Measurements from ENCODE around the gene CNST.

CNST gene, protein sequence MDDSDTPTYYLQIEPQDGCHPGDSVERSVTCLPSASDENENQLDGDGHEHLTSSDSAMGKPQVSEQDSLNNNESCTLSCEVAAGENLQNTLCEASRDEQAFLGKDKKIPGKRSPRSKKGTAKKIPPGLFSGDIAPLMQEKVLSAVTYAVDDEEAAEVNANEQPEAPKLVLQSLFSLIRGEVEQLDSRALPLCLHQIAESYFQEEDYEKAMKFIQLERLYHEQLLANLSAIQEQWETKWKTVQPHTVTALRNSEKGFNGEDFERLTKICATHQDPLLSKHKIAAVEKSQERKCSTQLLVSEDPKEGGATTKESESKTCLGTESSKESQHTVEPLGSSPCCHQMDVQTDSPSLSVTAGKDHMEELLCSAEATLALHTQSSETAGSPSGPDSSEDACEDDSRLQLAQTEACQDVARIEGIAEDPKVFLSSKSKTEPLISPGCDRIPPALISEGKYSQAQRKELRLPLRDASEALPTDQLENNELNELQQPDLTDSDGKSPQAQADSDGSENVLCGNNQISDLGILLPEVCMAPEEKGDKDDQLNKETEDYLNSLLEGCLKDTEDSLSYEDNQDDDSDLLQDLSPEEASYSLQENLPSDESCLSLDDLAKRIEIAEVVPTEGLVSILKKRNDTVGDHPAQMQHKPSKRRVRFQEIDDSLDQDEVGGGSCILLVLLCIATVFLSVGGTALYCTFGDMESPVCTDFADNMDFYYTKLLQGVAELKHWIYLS

DNA sequence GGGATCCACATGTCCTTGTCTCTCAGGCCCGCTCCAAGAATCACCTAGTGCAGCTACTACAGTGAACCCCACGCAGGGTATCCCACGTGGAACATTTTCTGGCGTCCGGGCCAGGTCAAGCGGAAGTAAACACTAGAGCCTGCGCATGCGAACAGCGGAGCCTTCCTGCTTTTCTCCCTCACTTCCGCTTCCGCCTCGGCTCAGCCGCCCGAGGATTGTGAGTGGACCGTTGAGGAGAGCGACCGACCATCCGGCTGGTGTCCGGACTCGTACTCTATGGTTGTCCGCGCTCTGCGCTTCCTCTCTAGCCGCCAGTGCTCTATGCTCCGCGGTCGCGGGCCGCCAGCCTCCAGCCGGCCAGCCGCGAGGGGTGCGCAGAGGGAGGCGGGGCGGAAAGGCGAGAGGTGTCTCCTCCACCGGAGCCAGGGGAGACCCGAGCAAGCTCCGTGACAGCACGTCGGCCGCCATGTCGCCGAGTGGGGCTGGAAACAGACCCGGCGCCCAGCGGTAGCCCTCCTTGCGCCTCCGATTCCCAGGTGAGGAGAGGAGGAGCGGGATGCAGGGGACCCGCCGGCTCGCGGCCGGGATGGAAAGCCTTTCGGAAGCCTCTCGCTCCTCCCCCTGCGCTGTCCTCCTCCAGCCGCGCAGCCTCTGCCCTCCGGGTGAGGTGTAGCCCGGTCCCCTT, at the start of gene CNST, which contains the start of gene TFB2M:
CNST (plus strand) TSS at position 329 of the 685 bp plus-strand sequence. CDS start 25,107 bp downstream, outside the sequence.
TFB2M (minus strand) TSS at position 134 of the 685 bp plus-strand sequence; CDS start at position 11, 123 bp downstream.
- peak; percentile 98 for DNase-seq

DNA sequence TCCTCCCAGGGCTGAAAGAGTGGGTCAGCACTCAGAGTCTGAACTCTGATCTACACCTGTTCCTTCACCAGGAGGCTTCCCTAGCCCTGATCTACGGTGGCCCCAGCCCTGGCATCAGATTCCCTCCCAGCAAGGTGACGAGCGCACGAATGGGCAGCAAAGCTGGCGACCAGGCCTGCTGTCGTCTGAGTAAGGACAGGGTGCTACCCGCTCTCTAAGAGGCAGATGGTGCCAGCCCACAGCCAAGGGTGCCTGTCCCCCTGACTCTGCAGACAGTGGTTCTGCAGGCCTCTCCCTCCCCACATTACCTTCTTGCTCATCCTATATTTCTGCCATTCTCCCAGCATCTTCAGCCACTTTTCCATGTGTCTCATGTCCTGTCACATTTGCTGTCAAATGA, 48.9 kb upstream of the CNST start:
- no peak for DNase-seq

DNA sequence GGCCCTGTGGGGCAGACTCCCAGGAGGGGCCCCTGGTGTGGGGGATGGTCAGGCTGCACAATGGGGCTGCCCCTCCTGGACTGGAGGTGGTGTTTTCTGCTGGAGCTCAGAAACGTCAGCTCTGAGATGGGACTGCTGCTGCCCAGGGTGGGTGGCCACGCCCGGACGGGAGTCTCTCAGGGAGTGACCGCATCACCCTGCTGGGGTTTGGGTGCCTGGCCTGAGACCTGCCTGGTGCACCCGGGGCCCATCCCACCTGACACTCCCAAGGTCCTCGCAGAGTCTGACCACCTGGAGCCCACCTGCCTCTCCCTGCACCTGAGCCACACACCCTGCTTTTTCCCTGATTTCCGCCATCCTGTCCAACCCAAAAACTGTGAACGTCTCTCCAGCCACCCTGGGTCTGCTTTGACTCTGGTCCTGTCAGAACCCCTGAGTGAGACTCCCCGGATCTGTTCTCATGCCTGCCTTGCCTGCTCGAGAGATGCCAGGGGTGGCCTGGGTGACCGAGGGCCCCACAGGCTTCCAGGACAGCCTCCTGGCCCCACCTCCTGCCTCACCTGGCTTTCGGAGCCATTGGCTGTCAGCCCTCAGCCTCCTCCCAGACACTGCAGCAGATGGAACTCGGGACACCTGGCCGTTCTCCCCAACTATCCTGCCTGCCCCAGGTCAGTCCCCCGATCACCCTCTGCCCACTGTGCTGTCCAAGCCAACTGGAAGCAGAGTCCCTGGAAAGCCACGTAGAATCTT, 47.6 kb upstream of the CNST start:
- no peak for DNase-seq

DNA sequence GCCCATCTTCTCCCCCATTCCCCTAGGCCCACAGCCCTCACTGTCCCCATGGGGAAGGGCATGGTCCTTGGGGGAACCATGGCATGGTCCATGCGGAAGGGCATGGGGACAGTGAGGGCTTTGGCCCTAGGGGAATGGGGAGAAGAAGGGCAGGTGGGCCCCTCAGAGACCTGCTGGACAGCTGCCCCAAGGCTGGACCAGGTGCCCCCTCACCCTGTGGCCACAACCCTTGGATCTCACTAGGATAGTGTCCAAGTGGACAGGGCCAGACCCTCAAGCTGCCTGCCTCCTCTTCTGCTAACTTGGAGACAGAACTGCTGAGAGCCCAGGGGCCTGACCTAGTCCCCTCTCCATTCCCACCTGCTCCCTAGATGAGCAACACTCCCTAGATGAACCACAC, 46.7 kb upstream of the CNST start:
- no peak for DNase-seq

DNA sequence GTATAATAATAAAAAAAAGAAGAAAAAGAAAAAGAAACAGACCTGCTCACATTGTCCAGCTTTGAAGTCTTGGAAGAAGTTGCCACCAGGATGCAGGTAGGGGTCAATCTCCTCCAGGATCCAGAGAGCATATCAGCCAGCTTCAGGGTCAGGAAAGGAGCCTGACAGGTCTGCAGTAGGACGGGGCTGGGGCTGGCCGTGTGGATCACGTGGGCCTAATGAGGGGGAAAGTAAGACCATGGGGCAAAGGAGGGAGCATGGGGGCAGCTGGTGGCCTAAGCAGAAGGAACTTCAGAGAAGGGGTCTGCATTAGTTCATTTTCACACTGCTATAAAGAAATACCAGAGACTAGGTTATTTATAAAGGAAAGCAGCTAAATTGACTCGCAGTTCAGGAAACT, 39.9 kb upstream of the CNST start:
- DNase-seq, result no peak

DNA sequence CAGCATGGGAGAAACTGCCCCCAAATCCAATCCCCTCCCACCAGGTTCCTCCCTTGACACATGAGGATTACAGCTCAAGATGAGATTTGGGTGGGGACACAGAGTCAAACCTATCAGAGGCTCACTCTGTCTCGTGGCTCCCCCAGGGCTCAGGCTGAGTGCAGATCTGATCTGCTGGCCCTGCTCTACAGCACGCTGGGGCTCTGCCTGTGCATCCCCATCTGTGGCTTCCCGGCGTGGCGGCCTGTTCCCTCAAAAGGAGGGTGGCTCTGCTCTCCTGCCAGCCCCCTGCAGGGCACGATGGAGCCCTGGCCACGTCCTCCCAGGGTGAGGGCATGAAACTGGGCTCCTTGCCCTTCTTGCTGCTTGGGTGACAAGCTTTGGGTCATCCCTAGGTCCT, 39.3 kb upstream of the CNST start:
- no peak for DNase-seq

DNA sequence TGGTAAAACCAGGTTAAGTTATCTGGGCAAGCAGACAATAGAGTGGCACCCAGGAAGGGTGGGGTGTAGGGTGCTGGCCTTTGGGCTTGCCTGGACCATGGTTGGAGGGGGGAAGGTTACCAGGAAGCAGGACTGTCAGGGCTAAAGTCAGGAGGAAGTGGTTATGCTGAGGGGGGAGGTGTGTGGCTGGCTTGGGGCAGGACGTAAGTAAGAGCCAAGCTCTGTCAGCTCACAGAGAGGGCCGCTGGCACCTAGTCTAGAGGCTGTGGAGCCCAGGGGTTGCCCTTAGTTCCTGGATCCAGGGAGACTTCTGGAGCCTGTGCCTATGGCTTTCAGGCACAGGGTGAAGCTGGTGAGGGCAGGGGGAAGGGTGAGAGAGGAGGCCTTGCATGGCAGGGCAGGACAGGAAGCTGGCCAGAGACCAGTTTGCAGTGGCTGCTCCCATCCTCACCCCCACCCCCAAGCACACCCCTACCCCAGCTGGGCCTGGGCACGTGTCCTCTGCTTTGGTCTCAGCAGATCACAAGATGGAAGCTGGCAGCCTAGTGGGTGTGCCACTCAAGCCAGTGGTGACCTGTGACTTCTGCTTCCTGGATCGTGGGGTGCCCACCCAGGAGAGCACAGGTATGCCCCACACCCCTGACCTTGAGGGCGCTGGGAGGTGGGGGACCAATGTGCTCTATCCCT, 38.7 kb upstream of the CNST start:
- peak; percentile 74 to 77 for DNase-seq

DNA sequence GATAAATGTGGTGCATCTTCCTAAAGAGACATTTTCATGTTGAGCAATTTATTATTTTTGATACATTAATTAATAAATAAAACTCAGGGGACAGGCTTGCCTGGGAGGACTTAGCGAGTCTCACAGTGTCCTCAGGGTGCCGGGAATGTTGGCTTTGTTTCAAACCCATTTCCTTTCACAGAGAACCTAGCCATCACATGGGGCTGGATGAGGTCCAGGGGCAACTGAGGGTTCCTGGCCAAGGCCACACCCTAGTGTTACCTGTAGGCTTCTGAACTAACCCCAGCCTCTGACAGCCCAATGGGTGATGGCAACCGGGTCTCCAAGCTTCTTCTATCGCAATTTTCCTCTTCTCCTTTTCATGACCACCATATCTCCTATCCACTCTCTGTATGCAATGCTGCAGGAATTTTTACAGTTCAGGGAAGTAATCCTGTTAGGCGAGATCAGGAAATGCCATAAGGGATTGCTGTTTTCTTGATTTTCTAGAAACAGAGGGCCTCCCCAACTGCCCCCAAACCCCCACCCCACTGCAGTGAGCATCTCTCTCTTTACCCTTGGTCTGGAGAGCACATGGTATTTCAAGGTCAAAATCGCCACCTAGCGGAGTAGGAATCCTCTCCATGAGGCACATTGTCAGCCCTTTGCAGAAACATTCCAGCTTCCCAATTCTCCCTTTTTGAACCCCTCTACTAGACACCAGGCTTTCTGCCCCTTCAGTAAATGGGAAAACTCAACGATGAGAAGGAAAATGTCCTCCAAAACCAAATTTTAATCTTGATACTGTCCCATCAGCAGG, 37.1 kb upstream of the CNST start:
- peak in 1 of 2 experiments; percentile 3 for DNase-seq

DNA sequence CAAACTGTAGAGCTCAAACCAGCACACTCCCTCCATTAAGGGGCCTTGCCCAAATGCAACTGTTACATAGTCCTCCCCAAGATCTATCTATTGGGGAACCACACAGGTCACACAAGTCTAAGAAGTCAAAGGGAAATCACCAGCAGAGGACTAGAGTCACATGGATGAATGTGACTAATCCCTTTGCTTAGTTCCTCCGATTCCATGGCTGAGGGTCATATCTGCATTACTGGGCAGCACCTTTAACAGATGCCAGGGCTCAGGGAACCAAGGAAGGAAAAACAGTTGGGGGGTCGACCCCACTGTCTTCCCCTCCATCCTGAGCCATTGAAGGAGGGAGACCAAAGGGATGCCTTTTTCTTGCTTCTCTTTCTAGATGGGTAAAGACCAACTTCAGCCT, 35.8 kb upstream of the CNST start:
- DNase-seq, result no peak

DNA sequence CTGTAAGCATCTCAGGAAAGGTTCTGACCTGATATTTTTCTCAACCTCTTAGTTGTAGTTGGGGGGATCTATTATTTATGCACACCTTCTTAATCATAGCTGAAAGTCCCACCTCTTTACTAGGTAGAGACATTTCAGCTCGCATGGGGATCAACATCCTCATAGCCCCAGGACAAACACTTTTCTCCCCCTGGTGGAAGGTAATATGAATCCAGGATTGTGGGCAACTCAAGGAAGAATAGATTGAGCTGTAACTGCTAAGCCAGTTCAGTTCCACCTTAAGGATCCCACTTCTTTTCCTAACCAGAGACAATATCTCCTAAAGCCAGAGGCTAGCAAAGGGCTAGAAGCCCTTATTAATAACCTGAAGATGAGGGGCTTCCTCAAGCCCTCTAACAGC, 33.7 kb upstream of the CNST start:
- peak in 1 of 2 experiments; percentile 3 for DNase-seq

DNA sequence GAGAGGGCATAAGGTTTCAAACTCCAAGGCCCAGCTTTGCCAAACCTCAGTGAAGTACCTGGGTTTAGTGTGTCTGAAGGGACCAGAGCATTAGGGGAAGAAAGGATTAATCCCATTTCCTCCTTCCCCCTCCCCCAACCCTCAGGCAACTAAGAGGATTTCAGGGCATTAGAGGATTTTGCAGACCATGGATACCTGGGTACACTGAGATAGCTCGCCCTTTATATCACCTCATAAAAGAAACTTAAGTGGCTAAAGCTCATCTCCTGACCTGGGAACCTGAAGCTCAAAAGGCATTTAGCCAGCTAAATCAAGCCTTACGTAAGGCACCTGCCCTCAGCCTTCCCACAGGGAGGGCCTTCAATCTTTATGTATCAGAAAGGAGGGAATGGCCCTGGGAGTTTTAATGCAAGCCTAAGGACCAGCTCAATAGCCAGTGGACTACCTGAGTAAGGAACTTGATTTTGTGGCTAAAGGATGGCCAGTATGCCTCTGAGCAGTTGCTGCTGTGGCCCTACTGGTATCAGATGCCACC, 32.8 kb upstream of the CNST start:
- DNase-seq, result no peak

DNA sequence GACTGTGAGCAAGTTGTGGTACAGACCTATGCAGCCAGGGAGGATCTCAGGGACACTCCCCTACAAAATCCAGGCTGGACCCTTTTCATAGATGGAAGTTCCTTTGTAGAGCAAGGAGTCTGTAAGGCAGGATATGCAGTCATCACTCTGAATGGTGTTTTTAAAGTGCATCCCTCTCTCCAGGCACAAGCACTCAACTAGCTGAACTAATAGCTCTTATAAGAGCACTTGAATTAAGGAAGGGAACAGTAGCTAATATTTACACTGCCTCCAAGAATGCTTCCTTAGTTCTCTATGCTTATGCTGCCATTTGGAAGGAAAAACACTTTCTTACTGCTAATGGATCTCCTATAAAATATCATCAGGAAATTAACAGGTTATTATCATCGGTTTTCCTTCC, 32.1 kb upstream of the CNST start:
- no peak for DNase-seq

DNA sequence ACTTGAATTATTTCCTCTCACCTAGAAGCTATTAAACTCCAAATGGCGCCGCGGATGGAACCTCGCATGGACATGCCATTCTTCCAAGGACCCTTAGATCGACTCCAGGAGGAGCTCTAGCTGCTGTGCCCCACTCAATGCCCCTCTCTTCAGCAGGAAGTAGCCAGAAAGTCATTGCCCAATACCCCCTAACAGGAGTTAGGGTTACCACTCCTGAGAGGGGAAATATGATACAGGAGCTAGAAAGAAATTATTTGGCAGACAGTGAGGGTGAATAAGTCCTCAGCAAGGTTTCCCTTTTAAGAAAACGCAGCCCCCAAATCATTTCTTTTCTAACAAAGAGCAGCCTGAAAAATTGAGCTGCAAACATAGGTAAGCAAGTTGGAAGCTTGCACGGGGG, 28.8 kb upstream of the CNST start:
- DNase-seq, result no peak

DNA sequence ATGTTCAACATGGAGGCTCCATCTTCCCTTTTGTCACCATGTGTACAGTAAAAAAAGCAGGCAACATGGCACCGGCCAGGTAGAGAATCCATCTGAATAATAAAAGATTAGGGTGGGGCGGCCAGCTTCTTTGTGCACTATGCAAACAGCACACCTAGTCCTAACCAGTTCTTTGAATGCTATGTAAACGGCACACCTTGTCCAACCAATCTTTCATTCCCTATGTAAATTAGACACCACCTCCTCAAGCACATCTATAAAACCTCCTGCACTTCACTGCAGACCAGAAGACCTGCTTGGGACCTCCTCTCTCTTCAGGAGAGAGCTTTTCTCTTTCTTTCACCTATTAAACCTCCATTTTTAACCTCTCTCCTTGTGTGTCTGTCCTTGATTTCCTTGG, 28.4 kb upstream of the CNST start:
- no peak for DNase-seq

DNA sequence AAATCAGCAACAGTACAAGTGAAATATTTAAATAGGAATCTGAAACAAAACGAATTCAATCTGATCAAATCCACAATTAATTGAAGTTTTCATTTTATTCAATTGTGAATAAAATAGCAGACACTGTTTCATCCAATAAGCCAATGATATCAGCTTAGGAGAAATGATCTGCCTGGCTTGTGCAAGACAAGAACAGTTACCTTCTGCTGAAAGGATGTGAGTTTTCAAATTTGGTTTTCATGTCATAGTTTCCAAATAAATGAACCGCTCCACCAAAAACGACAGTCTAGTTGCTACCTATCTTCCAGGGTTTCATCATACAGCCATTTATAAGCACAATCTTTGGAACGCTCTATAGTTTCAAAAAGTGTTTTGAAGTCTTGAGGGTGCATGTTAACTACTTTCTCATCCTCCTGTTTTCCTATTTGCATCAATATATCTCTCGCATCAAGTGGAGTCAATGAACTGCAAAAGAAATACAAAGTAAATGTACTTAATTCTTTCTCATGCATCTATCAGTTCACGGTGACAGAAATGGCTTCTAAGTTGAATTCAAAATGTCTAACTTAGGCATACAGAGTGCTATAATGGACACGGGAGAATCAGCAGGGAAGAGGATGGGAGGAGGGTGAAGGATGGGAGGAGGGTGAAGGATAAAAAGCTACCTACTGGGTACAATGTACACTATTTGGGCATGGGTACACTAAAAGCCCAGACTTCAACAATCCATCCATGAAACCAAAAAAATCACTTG, 25.3 kb upstream of the CNST start:
- no peak for DNase-seq

DNA sequence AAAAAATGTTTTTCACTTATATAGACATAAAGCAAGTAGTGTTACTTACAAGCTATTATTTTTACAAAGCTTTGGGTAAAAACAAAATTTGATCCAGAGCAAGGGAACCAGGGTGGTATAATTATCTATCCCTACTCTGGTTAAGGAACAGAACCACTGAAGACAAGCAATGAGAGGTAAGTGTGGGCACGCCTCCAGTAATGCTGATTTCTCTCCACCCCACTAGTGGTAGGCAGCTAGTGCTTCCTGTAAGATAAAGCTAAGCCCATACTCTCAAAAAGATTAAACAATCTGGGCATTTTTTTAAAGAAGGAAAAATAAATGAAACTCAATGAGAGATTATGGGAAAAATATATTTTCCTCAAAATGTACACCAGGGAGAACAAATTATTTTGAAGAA, 22.3 kb upstream of the CNST start:
- no peak for DNase-seq

DNA sequence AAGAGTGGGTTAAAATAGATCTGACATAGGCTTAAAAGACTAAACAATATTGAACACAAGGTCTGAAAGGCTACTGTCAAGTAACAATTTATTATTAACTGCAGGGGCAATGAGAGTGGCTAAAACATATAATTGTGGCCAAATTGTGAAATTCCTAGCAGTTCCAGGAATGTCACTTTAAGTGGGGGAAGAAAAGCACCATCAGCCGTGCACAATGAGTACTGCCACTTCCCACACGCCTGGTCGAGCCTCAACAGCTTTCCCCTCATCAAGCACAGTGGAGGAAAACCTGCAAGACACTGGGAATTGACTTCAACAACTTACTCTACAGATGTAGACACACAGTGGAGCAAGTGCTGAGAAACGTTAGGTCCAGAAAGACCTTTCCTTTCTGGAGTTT, 16.6 kb upstream of the CNST start:
- DNase-seq, result no peak

DNA sequence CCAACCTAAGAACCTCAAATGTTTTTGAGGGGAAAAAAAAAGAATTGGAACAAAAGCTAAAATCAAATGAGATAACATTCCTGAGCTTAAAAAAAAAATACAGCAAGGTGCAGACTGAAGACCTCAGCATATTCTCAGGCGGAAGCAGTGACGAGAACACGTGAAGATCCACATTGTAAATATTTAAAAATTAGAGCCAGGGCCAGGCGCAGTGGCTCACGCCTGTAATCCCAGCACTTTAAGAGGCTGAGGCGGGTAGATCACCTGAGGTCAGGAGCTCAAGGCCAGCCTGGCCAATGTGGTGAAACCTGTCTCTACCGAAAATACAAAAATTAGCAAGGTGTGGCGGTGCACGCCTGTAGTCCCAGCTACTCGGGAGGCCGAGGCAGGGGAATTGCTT, 15.9 kb upstream of the CNST start:
- DNase-seq, result no peak

DNA sequence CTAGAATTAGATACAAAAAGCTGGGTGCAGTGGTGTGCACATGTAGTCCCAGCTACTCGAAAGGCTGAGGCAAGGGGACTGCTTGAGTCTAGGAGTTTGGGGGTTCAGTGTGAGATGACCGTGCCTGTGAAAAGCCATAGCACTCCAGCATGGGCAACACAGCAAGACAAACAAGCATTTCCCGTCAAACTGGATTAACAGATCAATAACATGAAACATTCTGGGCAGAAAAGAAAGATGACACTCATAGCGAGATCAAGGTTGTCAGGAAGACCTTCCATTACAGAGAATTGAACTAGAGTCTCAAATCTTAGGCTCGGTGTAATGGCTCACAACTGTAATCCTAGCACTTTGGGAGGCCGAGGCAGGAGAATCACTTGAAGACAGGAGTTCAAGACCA, 14.1 kb upstream of the CNST start:
- DNase-seq, result no peak

DNA sequence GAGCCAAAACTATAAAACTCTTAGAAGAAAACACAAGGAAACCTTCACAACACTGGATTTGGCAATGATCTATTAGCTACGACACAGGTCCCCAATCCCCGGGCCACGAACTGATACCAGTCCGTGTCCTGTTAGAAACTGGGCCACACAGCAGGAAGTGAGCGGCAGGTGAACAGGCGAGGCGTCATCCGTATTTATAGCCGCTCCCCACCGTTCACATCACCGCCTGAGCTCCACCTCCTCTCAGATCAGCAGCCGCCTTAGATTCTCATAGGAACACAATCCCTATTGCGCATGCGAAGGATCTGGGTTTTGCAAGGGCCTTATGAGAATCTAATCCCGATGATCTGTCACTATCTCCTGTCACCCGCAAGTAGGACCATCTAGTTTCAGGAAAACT, 12.1 kb upstream of the CNST start:
- no peak for DNase-seq
